DND-41 (cell line): ENCODE measurements around the gene MAPK14.
"Not testable (repeated sequence)": the region's sequence is repeated elsewhere in the genome, so short reads cannot be mapped to it uniquely, and the experiment has no call there.

ENCODE experiments used
- ATAC-seq: fragments of 200-7000 bp; cut with Tn5 transposase; 3 replicates; pipeline ENCODE4 v1.9.1; 2021; ENCODE audit warnings: low read depth; ENCODE audit not compliant: insufficient read depth
- DNase-seq: peaks from one replicate; pipeline ENCODE4 v3.0.0-alpha.2; 2020
- H2AFZ ChIP-seq: 2 replicates; pipeline ENCODE4 v1.6.0; 2012; ENCODE audit warnings: low read depth, low read length
- H3K27ac ChIP-seq: 2 replicates; pipeline ENCODE4 v1.5.1; 2012; ENCODE audit warnings: low read length, inconsistent platforms
- H3K27me3 ChIP-seq: fragments of 200-600 bp; sonication (generic); 2 replicates; pipeline ENCODE4 v1.6.0; 2012; ENCODE audit warnings: low read length, mild to moderate bottlenecking, inconsistent platforms; ENCODE audit not compliant: insufficient read depth, poor library complexity
- H3K36me3 ChIP-seq: 2 replicates; pipeline ENCODE4 v1.5.1; 2012; ENCODE audit warnings: low read length, inconsistent platforms; ENCODE audit not compliant: insufficient read depth
- H3K4me1 ChIP-seq: 2 replicates; pipeline ENCODE4 v1.5.1; 2012; ENCODE audit warnings: mild to moderate bottlenecking, low read length; ENCODE audit not compliant: insufficient read depth
- H3K4me2 ChIP-seq: 2 replicates; pipeline ENCODE4 v1.6.0; 2012; ENCODE audit warnings: mild to moderate bottlenecking, moderate library complexity, low read length, inconsistent platforms; ENCODE audit not compliant: insufficient read depth
- H3K4me3 ChIP-seq, 2 experiments: fragments of 200-600 bp in 1 of 2; shearing (Covaris generic) in 1 of 2; 2 replicates each; pipeline ENCODE4 v1.5.1; 2012 to 2016; ENCODE audit warnings: inconsistent platforms in 2 of 2, low read length in 2 of 2, mild to moderate bottlenecking in 2 of 2, low read depth in 1 of 2, moderate library complexity in 1 of 2
- H3K79me2 ChIP-seq: 2 replicates; pipeline ENCODE4 v1.6.0; 2012; ENCODE audit warnings: low read length, inconsistent platforms; ENCODE audit not compliant: insufficient read depth
- H3K9ac ChIP-seq: 2 replicates; pipeline ENCODE4 v1.6.0; 2012; ENCODE audit warnings: low read depth, mild to moderate bottlenecking, inconsistent platforms, low read length, moderate library complexity
- H3K9me3 ChIP-seq: 2 replicates; pipeline ENCODE4 v1.5.1; 2012; ENCODE audit warnings: low read length, moderate library complexity, mild to moderate bottlenecking, inconsistent platforms; ENCODE audit not compliant: insufficient read depth, severe bottlenecking
- H4K20me1 ChIP-seq: 2 replicates; pipeline ENCODE4 v1.6.0; 2012; ENCODE audit warnings: low read length; ENCODE audit not compliant: insufficient read depth
- CTCF ChIP-seq: IDR thresholded peaks from 2 replicates; pipeline ENCODE4 v1.5.1; 2012; ENCODE audit warnings: borderline replicate concordance, low read length, moderate library complexity, mild to moderate bottlenecking; ENCODE audit not compliant: poor library complexity, severe bottlenecking; ENCODE audit errors: extremely low read depth
- EZH2 ChIP-seq: IDR thresholded peaks from 3 replicates; pipeline ENCODE4 v1.6.1; 2012; ENCODE audit warnings: borderline replicate concordance, low read depth, mild to moderate bottlenecking, moderate library complexity, low read length, inconsistent platforms; ENCODE audit not compliant: severe bottlenecking

Gene MAPK14

GRCh38 chr6:36082318-36082717 lies 54.7 kb downstream of the MAPK14 start:
- Histone ChIP-seq H3K4me1 (no peaks in the 10 kb centered on the region), H3K27me3 (no peaks in the 10 kb centered on the region), H4K20me1 (no peaks in the 10 kb centered on the region), H3K9me3 (no peaks in the 10 kb centered on the region), H3K4me3 (no peak overlapping the region), H3K36me3 (peaks cover 71% of the 10 kb centered on the region), H3K9ac (no peak overlapping the region), H2AFZ (no peak overlapping the region), H3K4me2 (no peak overlapping the region), H3K79me2 (no peaks in the 10 kb centered on the region), H3K27ac (no peak overlapping the region)
- DNase-seq (no peak), ATAC-seq (no peak)
- TF ChIP-seq EZH2 (no peak), CTCF (no peak)

- ATAC-seq (no peak), DNase-seq (no peak)
- no peak for TF ChIP-seq CTCF
- no peak for TF ChIP-seq EZH2
- Histone ChIP-seq H3K9me3 (no peaks in the 10 kb centered on the region), H3K4me3 (no peak overlapping the region), H3K9ac (no peak overlapping the region), H4K20me1 (no peaks in the 10 kb centered on the region), H3K79me2 (no peaks in the 10 kb centered on the region), H3K27ac (no peak overlapping the region), H3K36me3 (peaks cover 59% of the 10 kb centered on the region), H3K4me2 (no peak overlapping the region), H3K27me3 (no peaks in the 10 kb centered on the region), H3K4me1 (no peaks in the 10 kb centered on the region), H2AFZ (no peak overlapping the region)
These were observed 55.8 kb downstream of the MAPK14 start for GRCh38 chr6:36083446-36083845.

GRCh38 chr6:36088204-36088603 lies 60.6 kb downstream of the MAPK14 start:
- not testable (repeated sequence) for H3K27me3 ChIP-seq, H2AFZ ChIP-seq, H3K9ac ChIP-seq, H3K4me1 ChIP-seq, H3K9me3 ChIP-seq, ATAC-seq, H3K4me2 ChIP-seq, DNase-seq, H3K4me3 ChIP-seq, H4K20me1 ChIP-seq, H3K27ac ChIP-seq, H3K79me2 ChIP-seq
- peaks cover 30% of the 10 kb centered on the region for H3K36me3 ChIP-seq

- ATAC-seq (no peak), DNase-seq (no peak)
- H3K79me2 ChIP-seq: no peaks in the 10 kb centered on the region
- no peak overlapping the region for H3K9ac ChIP-seq
- no peak overlapping the region for H2AFZ ChIP-seq
- TF ChIP-seq CTCF: no peak
- no peak for TF ChIP-seq EZH2
- no peaks in the 10 kb centered on the region for H3K4me1 ChIP-seq
- no peaks in the 10 kb centered on the region for H3K27me3 ChIP-seq
- H3K9me3 ChIP-seq: no peaks in the 10 kb centered on the region
- H3K27ac ChIP-seq: no peak overlapping the region
- no peaks in the 10 kb centered on the region for H4K20me1 ChIP-seq
- no peak overlapping the region for H3K4me2 ChIP-seq
- H3K4me3 ChIP-seq: no peak overlapping the region
- peaks cover 22% of the 10 kb centered on the region for H3K36me3 ChIP-seq
These were observed 61.4 kb downstream of the MAPK14 start for GRCh38 chr6:36089048-36089447.
